Measurements from ENCODE around the gene BAIAP2.

- TF ChIP-seq EZH2 (IDR thresholded peaks at IDR 0.05) (no peak), POLR2AphosphoS5 (IDR thresholded peaks at IDR 0.05; ENCODE audit: borderline replicate concordance, low read depth, low read length) (no peak)
These were observed 114.1 kb downstream of the BAIAP2 start for GRCh38 chr17:81148986-81149533.
